Endothelial cell (in vitro differentiated cells): ENCODE results near the gene ERP44. TPM values are rescaled to one million over a fixed set of nuclear protein-coding genes. Genes with fewer than 3 reads are reported as not detected.

Experiments used
- DNase-seq: peaks from one replicate; pipeline ENCODE4 v3.0.0; 2021; ENCODE audit warnings: low spot score
- H3K27ac Mint-ChIP-seq: one replicate; pipeline ENCODE4 v1.8.0; 2021; ENCODE audit warnings: mixed read lengths, inconsistent platforms; ENCODE audit not compliant: unreplicated experiment
- H3K27me3 Mint-ChIP-seq: one replicate; pipeline ENCODE4 v1.8.0; 2021; ENCODE audit warnings: mild to moderate bottlenecking, moderate library complexity, mixed read lengths, inconsistent platforms; ENCODE audit not compliant: unreplicated experiment
- H3K36me3 Mint-ChIP-seq: one replicate; pipeline ENCODE4 v1.8.0; 2021; ENCODE audit warnings: mild to moderate bottlenecking, low read depth, mixed read lengths, inconsistent platforms; ENCODE audit not compliant: unreplicated experiment
- H3K4me1 Mint-ChIP-seq: one replicate; pipeline ENCODE4 v1.8.0; 2021; ENCODE audit warnings: mild to moderate bottlenecking, mixed read lengths, inconsistent platforms; ENCODE audit not compliant: unreplicated experiment
- H3K4me3 Mint-ChIP-seq: one replicate; pipeline ENCODE4 v1.8.0; 2021; ENCODE audit warnings: mild to moderate bottlenecking, mixed read lengths, inconsistent platforms; ENCODE audit not compliant: unreplicated experiment
- H3K9me3 Mint-ChIP-seq: one replicate; pipeline ENCODE4 v1.8.0; 2021; ENCODE audit warnings: mixed read lengths, inconsistent platforms; ENCODE audit not compliant: unreplicated experiment
- total RNA-seq: library from RNA; stranded (reverse); fragmentation: NEBNext Ultra II Directional; extraction: Animal tissue kit (Norgen Biotek cat#: 25700); gene quantifications from one replicate; pipeline ENCODE4 v1.2.1, GENCODE V29; 2021; ENCODE audit not compliant: unreplicated experiment
- TF ChIP-seq, protein P1 (sequence below): fragments of 200-600 bp; sonication (generic); IDR thresholded peaks from one replicate; pipeline ENCODE4 v1.5.0; 2021; ENCODE audit warnings: antibody characterized with exemption; ENCODE audit not compliant: unreplicated experiment

ERP44 gene
- total RNA-seq, 1 donor from 2014 or later: 14.5 TPM

DNA sequence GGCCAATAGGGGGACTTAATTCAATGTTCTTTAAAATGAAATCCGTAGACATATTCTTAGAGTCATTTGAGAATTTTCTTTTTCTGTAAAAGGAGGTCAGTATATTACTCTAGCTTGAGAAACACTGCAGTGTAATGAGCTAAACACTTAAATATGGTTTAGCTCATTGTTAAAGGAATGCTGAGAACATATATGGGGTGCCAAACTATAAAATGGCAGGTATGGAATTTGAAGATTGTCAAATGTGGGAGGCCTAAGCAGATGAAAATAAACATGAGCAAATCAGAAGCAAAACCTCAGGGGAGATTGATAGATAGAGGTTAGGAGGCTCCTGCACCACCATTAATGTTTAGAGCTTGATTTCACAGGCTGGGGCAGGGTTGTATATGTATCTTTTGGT lies 134.5 kb downstream of the ERP44 start:
- H3K36me3 Mint-ChIP-seq: peaks cover 12% of the 10 kb centered on the region
- H3K9me3 Mint-ChIP-seq: no peaks in the 10 kb centered on the region
- no peak overlapping the region for H3K27ac Mint-ChIP-seq
- peaks cover 7% of the 10 kb centered on the region for H3K4me1 Mint-ChIP-seq
- TF ChIP-seq, protein P1, sequence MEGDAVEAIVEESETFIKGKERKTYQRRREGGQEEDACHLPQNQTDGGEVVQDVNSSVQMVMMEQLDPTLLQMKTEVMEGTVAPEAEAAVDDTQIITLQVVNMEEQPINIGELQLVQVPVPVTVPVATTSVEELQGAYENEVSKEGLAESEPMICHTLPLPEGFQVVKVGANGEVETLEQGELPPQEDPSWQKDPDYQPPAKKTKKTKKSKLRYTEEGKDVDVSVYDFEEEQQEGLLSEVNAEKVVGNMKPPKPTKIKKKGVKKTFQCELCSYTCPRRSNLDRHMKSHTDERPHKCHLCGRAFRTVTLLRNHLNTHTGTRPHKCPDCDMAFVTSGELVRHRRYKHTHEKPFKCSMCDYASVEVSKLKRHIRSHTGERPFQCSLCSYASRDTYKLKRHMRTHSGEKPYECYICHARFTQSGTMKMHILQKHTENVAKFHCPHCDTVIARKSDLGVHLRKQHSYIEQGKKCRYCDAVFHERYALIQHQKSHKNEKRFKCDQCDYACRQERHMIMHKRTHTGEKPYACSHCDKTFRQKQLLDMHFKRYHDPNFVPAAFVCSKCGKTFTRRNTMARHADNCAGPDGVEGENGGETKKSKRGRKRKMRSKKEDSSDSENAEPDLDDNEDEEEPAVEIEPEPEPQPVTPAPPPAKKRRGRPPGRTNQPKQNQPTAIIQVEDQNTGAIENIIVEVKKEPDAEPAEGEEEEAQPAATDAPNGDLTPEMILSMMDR: no peak
- no peaks in the 10 kb centered on the region for H3K27me3 Mint-ChIP-seq
- H3K4me3 Mint-ChIP-seq: no peak overlapping the region
- no peak for DNase-seq

DNA sequence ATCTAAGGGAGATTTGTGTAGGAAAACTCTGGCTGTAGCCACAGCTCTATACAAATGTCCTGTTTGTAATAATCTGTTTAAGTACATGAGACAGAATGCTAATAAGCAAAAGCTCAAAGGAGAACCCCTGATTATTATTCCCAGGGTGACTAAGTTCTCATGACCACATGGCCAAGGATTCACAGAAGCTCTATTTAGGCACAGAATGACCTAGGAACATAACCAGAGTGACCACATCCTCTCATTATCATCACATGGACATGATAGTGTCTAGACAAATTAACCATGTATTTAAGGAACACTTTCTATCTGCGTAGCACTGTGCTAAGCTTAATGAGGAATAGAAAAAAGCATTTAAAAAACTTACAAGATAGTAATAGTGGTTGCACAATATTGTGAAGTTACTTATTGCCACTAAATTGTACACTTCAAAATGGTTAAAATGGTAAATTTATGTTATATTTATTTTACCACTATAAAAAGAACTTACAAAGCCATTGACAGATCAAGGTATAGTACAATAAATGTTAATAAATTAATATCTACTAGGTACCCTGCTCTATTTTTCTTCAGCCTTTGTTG lies 136.0 kb downstream of the ERP44 start:
- peaks cover 12% of the 10 kb centered on the region for H3K36me3 Mint-ChIP-seq
- TF ChIP-seq, protein P1: no peak
- H3K4me3 Mint-ChIP-seq: no peak overlapping the region
- no peaks in the 10 kb centered on the region for H3K27me3 Mint-ChIP-seq
- no peak overlapping the region for H3K27ac Mint-ChIP-seq
- H3K4me1 Mint-ChIP-seq: peaks cover 7% of the 10 kb centered on the region
- DNase-seq: no peak
- H3K9me3 Mint-ChIP-seq: no peaks in the 10 kb centered on the region

- H3K9me3 Mint-ChIP-seq: no peaks in the 10 kb centered on the region
- no peaks in the 10 kb centered on the region for H3K36me3 Mint-ChIP-seq
- DNase-seq: no peak
- TF ChIP-seq, protein P1: no peak
- no peak overlapping the region for H3K27ac Mint-ChIP-seq
- no peaks in the 10 kb centered on the region for H3K4me1 Mint-ChIP-seq
- H3K4me3 Mint-ChIP-seq: no peak overlapping the region
- H3K27me3 Mint-ChIP-seq: no peaks in the 10 kb centered on the region
These were observed 143.2 kb downstream of the ERP44 start for GRCh38 chr9:99955606-99956005.

- Mint-ChIP-seq H3K9me3 (no peaks in the 10 kb centered on the region), H3K4me1 (no peaks in the 10 kb centered on the region), H3K27ac (no peak overlapping the region), H3K36me3 (no peaks in the 10 kb centered on the region), H3K27me3 (no peaks in the 10 kb centered on the region), H3K4me3 (no peak overlapping the region)
- no peak for DNase-seq
- TF ChIP-seq, protein P1: no peak
These were observed 144.0 kb downstream of the ERP44 start for GRCh38 chr9:99954819-99955218.

GRCh38 chr9:99953861-99954507 lies 144.8 kb downstream of the ERP44 start:
- Mint-ChIP-seq H3K4me3 (no peak overlapping the region), H3K9me3 (no peaks in the 10 kb centered on the region), H3K4me1 (no peaks in the 10 kb centered on the region), H3K27ac (no peak overlapping the region), H3K36me3 (no peaks in the 10 kb centered on the region), H3K27me3 (no peaks in the 10 kb centered on the region)
- TF ChIP-seq, protein P1: no peak
- no peak for DNase-seq
